DMS79 (cell line): ENCODE results near the gene SIPA1L3.
A peak's percentile ranks its signal among the peaks of the same experiment; 100 is the strongest.
"Not testable (repeated sequence)": the region's sequence is repeated elsewhere in the genome, so short reads cannot be mapped to it uniquely, and the experiment has no call there.

Experiments
- DNase-seq: peaks from one replicate; lab custom pipeline; 2025; lab: John Stamatoyannopoulos, UW

Gene SIPA1L3

GRCh38 chr19:37906869-37907734 lies at the start of gene SIPA1L3:
SIPA1L3 (plus strand) TSS chr19:37907208; CDS start chr19:38081566, 174,358 bp downstream.
- peak; percentile 91 for DNase-seq

GRCh38 chr19:37864501-37864900 lies 42.5 kb upstream of the SIPA1L3 start:
- no peak for DNase-seq

- not testable (repeated sequence) for DNase-seq
These were observed 41.1 kb upstream of the SIPA1L3 start for GRCh38 chr19:37865930-37866329.

GRCh38 chr19:37867831-37868230 lies 39.2 kb upstream of the SIPA1L3 start:
- DNase-seq, result no peak

GRCh38 chr19:37869766-37870340 lies 37.2 kb upstream of the SIPA1L3 start:
- no peak for DNase-seq

- DNase-seq, result no peak
These were observed 34.6 kb upstream of the SIPA1L3 start for GRCh38 chr19:37872383-37872782.

GRCh38 chr19:37874784-37875183 lies 32.2 kb upstream of the SIPA1L3 start:
- no peak for DNase-seq

GRCh38 chr19:37876032-37876431 lies 31.0 kb upstream of the SIPA1L3 start:
- DNase-seq, result no peak

- DNase-seq, result no peak
These were observed 29.9 kb upstream of the SIPA1L3 start for GRCh38 chr19:37877147-37877546.

GRCh38 chr19:37885392-37885791 lies 21.6 kb upstream of the SIPA1L3 start:
- no peak for DNase-seq

GRCh38 chr19:37886571-37886970 lies 20.4 kb upstream of the SIPA1L3 start:
- no peak for DNase-seq

- no peak for DNase-seq
These were observed 13.0 kb upstream of the SIPA1L3 start for GRCh38 chr19:37893845-37894575.

- no peak for DNase-seq
These were observed 10.8 kb upstream of the SIPA1L3 start for GRCh38 chr19:37896180-37896579.

- no peak for DNase-seq
These were observed 7.6 kb upstream of the SIPA1L3 start for GRCh38 chr19:37899453-37899852.

- DNase-seq, result no peak
These were observed 7.0 kb upstream of the SIPA1L3 start for GRCh38 chr19:37899966-37900365.

GRCh38 chr19:37902668-37903067 lies 4.3 kb upstream of the SIPA1L3 start:
- peak; percentile 63 for DNase-seq

- DNase-seq, result no peak
These were observed 3.9 kb upstream of the SIPA1L3 start for GRCh38 chr19:37903096-37903495.

GRCh38 chr19:37905946-37906868 lies 801 bp upstream of the SIPA1L3 start, which contains the start of gene WDR87:
WDR87 (minus strand) TSS chr19:37906594; CDS start chr19:37898239, 8,355 bp downstream.
- peak; percentile 81 for DNase-seq

GRCh38 chr19:37907735-37908455 lies 887 bp downstream of the SIPA1L3 start:
- DNase-seq, result no peak

- no peak for DNase-seq
These were observed 2.7 kb downstream of the SIPA1L3 start for GRCh38 chr19:37909661-37910199.

GRCh38 chr19:37914908-37915307 lies 7.9 kb downstream of the SIPA1L3 start:
- no peak for DNase-seq
